PFSK-1 (cell line): ENCODE measurements around the gene USF3.

Experiments
- POLR2AphosphoS5 ChIP-seq: IDR thresholded peaks from 2 replicates; pipeline ENCODE4 v1.6.1; 2012; ENCODE audit warnings: low read depth, mild to moderate bottlenecking, control low read depth, low read length, moderate library complexity
- SIN3A ChIP-seq: IDR thresholded peaks from 2 replicates; pipeline ENCODE4 v1.6.1; 2012; ENCODE audit warnings: mild to moderate bottlenecking, low read length, moderate library complexity, borderline replicate concordance; ENCODE audit not compliant: insufficient read depth
- TAF1 ChIP-seq: IDR thresholded peaks from 2 replicates; pipeline ENCODE4 v1.6.1; 2012; ENCODE audit warnings: low read length, control low read depth, borderline replicate concordance; ENCODE audit not compliant: insufficient read depth

DNA sequence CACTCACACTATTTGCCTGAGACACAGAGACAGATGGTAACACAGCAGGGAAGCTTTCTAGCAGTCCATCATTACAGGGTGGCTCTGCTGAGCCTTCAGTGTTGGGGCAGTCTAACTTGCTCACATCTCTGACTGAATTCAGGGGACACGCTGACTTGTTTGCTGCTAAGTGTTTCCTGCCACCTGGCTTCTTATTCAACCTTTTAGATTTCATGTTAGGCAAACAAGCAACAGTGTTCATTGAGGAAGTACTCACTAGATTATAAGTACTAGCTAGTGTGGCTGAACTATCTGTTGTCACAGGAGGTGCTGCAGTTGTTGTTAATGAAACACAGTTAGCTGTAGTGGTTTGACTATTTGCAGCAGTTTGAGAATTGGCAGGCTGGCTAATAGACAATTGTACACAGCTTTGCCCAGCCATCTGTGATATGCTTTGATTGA, 37.3 kb downstream of the USF3 start:
- no peak for TF ChIP-seq POLR2AphosphoS5
- TF ChIP-seq TAF1 = no peak
- no peak for TF ChIP-seq SIN3A
